HG03565 (cell line): ENCODE measurements around the gene TMEM144.
A peak's percentile ranks its signal among the peaks of the same experiment; 100 is the strongest.
"Not testable (repeated sequence)": the region's sequence is repeated elsewhere in the genome, so short reads cannot be mapped to it uniquely, and the experiment has no call there.

ENCODE experiments used
- ATAC-seq: cut with Tn5 transposase; IDR thresholded peaks from one replicate; pipeline ENCODE4 v1.9.1; 2021; ENCODE audit warnings: mild to moderate bottlenecking, moderate library complexity; ENCODE audit not compliant: unreplicated experiment

Gene TMEM144

DNA sequence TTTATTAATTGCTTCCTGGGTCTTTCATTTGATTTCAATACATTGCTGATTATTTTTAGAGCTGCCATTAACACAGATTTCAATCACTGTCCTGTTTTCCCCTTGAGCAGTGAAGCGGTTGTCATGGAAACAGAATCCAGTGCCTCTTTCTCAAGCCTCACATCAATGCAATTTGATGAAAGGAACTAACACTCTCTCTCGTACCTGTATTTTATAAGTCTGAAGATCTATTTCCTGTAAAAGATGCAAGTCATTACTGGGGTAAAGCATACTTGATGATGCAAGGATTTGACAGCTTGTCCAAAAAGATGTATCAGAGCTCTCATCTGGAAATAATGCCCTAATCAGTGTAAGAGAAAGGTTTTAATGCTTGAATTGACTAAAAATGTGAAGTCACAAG lies 19.6 kb upstream of the TMEM144 start:
- ATAC-seq = no peak

DNA sequence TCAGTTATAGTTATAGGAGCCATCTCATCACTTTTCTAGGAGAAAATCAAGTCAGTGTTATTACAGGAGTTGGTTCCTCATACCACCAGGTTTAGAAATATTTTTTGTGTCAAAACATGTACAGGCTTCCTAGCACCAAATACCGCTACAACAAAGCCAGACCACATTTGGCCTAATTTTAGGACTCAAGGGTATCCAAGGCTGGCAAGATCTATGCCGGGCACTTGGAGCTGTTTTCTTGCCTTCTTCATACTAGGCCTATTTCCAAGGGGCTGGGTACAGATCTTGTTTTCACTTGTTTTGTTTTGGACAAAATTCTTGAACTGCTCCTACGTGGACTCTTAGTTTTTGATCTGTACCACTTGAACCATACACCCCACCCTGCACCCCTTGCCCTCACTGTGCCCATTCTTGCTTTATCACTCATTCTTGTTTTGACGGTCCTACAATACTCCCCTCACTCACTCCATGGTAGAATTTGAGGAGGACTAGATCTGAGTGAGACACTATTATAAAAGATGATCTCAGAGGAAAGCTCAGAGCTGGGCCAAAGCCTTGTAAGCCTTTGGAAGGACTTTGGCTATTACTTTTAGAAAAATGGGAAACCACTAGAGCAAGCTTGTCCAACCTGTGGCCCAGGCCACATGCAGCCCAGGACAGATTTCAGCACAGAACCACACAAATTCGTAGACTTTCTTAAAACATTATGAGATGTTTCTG lies 17.7 kb upstream of the TMEM144 start:
- ATAC-seq = no peak

DNA sequence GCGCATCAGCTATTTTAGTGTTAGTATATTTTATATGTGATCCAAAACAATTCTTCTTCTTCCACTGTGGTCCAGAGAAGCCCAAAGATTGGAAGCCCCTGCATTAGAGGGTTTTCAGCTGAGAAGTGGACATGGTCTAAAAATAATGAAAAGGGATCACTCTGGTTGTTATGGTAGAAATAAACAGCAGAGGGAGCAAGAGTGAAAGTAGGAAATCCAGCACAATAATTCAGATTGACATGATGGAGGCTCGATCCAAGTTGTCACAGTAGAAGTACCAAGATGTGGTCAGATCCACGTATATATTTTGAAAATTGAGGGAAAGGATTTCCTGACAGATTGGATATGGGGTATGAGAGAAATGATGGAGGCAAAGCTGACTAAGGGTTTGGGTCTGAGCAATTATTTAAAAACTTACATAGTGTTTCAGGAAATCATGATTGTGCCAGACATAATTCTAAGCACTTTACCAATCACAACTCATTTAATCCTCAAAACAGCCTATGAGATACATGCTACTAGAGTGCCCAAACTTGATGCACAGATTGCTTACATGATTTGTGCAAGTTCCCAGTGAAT lies 17.0 kb upstream of the TMEM144 start:
- ATAC-seq = peak; percentile 69

DNA sequence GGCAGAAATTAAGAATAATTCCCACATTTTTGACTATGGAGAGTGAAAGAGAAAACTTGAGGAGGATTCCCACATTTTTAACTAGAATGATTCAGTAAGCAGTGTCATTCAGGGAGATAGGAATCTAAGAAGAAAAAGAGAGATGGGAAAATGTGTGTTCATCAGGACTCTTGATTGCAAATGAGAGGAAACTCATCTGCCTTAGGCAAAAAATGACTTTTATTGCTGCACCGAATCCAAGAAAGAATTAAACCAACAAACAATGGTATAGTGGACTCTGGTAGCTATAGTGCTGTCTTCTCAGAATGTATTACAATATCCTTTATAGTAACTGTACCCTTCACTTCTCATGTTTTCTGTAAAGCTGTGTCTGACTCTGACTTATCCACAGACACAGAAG lies 15.0 kb upstream of the TMEM144 start:
- no peak for ATAC-seq

DNA sequence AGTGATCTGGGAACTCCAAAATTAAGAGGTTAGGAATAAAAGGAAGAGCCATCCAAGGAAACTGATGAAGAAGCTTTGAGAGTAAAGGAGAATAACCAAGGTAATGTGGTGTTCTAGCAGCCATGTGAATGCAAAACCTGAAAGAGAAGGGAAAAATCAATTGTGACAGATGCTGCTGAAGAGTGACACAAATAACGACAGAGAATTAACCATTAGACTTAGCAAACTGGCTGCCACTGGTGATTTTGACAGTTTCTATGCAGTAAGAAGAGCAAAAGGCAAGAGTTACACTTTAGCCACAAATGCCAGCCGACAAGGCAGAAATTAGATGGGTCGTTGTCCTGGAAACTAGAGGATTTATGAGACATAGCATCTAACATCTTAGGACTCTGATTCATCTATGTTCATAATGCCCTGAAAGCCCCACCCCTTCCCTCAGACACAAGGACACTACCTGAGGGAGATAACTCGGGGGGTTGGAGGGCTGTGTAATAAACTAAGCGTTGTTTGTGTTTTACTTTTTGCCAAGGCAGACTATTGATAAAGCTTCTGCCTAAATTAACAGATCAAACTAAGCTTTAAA lies 13.0 kb upstream of the TMEM144 start:
- no peak for ATAC-seq

DNA sequence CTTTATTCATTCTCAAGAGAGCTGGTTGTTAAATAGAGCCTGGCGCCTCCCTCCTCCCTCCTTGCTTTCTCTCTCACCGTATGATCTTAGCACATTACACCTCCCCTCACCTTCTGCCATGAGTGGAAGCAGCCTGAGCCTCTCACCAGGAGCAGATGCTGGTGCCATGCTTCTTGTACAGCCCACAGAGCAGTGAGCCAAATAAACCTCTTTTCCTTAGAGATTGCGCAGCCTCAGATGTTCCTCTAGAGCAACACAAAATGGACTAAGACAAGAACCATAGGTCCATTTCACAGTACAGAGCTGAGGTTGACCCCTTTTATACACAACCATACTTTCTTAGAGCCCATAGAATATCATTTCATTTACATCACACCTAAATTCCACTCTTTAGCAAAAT lies 10.1 kb upstream of the TMEM144 start:
- ATAC-seq = no peak

DNA sequence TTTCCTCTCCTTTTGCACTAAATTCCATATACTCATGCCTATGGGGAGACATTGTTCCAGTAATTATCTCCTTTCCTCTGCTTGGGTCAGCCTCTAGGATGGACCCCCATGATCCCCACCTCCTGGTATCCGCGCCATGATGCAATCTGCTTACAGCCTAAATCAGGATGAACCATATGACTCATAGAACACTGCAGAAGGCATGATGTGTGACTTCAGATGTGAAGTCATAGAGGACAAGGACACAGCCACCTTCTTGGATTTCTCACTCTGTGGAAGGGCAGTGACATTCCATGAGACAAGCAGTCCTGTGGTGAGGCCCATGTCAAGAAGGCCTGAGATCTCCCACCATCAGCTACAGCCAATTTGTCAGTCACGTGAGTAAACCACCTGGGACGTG lies 9.0 kb upstream of the TMEM144 start:
- no peak for ATAC-seq

DNA sequence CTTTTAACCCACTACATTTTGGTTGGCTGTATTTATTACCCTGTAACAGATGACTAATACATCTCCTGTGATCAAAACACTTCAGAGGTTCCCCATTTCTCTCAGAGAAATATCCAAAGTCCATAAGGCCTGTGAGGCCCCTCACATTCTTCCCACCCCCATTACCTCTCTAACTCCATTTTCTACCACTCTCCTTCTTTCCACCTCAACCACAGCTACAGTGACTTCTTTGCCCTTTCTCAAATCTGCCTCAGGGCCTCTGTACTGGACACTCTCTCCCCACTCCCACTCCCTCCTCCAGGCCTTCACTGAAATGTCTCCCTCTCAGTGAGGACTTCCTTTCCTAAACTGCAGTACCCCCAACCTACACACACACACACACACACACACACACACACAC lies 8.4 kb upstream of the TMEM144 start:
- ATAC-seq = no peak

DNA sequence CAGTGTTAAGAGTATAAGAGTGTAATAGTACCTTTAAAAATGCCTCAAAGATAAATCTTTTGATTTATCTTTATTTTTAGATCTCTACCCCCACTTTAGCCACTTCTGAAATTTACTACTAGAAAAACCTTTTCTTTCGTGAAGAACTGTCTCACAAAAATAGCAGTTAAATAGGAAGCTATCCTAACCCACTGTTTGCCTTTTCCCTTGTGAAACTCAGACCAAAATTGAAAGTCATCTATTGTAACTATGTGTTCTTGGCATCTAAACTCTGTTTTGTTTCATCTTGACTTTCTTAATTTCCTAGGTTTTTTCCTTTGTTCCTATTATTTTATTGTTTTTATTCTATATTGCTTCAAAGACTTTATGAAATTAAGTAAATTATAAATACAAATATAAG lies 7.8 kb upstream of the TMEM144 start:
- ATAC-seq = no peak

DNA sequence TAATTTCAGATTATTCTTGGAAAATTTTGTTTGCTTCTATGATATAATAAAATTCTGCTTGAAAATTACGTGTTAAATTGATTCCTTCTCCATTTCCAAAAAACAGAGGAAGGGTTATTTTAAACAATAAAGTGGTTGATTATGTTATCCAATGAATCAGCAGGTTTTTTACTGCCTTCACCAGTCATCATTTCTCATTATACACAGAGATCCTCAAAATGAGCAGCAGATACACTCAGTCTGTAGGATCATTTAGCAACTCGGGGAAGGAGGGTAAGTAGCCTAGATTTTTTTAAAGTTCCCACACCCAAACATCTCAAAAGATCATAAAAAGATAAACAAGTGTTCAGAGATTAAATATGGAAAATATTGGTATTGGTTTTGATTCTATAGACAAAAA lies 6.8 kb upstream of the TMEM144 start:
- ATAC-seq = no peak

DNA sequence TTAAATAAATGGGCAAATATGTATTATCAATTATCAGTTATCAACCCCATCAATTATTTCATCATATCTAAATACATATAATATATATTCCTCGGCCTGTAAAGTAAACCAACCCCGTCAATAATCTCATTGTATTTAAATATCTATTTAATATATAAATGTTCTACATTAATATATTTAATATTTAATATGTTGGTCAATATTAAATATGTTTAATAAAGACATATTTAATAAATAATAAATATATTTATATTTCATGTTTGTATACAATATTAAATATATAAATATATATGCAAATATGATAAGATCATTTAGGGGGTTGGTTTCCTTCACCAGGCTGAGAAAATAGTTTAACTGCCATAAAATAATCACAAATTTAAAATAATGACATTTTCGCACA lies 6.4 kb upstream of the TMEM144 start:
- ATAC-seq = no peak

DNA sequence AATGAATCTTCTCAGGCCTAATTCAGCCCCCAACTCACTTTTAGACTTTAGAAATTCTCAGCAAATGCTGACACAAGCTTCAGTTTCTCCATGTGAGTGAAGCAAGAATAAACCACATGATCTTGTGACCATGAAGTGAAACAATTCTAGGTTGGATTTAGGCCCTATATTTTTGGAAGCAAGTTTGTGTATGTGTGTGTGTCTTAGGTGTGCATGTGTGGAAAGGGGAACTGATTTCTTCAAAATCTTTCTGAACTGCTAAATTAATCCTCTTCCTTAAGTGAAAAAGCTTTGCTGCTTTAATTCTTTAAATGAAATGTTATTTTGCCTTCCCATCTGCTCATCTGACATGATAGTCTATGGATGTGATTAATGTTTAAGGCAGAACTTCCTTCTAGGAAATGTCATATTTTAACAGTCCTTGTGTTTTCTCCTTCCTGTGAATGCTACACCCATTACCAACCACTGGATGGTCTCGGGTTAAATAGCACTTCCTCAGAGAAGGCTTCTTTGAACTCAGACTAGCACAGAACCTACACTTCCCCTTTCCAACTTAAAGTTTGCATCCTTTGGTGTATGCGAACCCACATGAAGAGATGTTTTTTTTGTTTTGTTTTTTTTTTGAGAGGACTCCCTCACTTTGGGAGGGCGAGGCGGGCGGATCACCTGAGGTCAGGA lies 1.2 kb upstream of the TMEM144 start:
- peak; percentile 51 for ATAC-seq

DNA sequence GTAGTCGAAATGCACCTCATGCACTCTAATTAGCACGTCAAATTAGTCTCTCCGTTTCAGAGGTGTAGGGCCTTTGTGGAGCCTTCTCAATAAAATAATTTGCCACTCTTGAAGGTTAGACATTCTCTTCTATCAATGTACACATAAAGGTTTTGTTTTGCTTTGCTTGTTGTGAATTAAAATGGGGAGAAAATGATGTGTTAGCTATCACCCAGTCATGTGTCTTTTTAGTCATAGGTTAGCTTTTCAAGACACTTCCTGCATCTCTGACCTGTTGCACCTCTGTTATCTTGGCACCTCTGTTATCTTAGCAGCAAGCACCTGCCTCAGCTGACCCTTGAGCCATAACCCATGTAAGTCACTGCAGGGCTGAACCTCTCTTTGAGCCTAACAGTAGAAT lies 936 bp downstream of the TMEM144 start:
- no peak for ATAC-seq

DNA sequence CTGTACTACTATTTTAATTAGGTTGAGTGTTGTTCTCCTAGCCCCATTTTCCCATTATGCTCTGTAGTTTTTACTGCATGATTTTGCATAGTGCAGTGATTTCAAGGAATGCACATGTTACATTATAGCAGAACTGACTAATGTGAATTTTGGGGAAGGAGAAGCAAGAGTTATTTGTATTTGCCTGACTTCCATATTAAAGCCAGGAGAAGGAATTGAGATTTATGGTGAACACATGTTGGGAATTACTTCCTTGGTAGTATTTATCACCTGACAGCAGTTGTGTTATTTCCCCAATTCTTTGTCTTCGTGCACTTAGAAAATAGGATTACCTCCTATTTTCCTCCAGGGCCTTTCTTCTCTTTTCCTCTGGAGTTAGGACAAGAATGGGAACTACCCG lies 3.2 kb downstream of the TMEM144 start:
- ATAC-seq = no peak

DNA sequence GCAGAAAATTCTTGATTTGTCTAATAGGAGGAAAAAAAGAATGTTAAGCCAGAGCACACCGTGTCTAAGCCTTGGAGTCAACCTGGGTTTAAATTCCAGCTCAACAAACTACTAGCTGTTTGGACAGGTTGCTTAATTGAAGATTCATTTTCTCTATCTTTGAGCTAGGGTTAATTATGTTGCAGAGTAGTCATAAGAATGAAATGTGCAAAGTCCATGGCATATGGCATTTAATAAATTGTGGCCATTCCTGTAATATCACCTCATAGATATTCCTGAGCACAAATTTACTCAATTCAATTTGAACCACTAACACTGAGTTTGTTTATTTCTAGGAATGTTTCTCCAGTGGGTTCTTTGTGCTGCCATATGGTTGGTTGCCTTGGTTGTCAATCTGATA lies 4.6 kb downstream of the TMEM144 start:
- no peak for ATAC-seq

DNA sequence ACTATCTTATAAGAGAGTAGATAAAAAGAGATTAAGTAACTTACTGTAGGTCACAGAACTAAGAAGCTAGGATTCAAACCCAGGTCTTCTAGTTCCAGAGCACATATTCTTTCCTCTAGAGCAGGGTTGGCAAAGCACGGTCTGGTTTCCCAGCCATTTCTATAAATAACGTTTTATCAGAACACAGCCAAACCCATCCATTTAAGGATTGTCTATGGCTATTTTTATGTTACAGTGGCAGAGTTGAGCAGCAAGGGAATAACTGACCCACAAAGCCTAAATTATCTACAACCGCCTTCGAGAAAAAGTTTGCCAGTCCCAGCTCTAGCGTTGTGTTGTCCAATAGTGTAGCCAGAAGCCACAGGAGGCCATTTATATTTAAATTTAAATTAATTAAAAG lies 7.5 kb downstream of the TMEM144 start:
- ATAC-seq = no peak

DNA sequence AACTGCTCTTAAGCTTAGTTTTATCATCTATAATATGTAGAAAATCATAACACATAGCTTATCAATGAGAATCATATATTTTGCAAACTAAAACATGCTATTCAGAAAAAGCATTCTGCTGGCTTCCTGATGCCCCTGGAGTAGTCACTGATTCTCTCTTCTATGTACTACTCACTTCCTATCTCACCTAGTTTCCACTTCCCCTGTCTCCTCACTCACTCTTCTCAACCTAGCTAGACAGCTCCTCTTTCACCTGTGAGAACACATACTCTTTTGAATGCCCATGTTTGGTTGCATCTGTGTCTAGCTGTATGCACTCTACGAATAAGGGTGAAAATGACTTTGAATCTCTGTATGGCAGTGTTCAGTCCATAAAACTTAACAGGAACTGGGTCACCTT lies 9.3 kb downstream of the TMEM144 start:
- ATAC-seq = no peak

DNA sequence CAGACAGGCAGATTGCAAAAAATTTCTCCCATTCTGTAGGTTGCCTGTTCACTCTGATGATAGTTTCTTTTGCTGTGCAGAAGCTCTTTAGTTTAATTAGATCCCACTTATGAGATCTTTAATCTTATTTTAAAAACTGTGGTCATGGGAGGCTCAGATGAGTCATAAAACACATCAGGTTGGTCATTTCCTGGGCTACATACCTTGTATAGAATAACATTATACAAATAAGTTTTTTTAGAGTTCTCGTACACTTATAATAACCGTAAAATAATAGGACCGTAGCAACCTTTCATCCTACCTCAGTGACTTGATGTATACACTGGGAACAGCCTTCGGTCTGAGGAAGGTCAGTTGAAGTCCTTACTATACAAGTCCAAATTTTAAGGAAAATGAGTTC lies 14.0 kb downstream of the TMEM144 start:
- not testable (repeated sequence) for ATAC-seq

DNA sequence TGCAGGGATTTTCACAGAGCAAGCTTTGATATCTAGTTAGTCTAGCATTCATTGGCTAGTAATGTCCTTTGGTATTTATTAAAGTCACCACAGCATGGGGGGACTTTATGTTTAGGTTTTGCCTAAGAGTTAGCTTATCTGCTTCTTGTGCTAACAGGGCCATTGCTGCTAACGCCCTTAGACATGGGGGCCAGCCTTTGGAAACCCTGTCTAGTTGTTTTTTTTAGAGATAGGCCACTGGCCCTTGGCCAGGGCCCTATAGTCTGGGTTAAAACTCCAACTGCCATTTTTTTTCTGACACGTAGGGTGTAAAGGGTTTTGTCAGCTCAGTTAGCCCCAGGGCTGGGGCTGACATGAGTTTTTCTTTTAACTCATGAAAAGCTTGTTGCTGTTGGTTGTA lies 14.7 kb downstream of the TMEM144 start:
- not testable (repeated sequence) for ATAC-seq

DNA sequence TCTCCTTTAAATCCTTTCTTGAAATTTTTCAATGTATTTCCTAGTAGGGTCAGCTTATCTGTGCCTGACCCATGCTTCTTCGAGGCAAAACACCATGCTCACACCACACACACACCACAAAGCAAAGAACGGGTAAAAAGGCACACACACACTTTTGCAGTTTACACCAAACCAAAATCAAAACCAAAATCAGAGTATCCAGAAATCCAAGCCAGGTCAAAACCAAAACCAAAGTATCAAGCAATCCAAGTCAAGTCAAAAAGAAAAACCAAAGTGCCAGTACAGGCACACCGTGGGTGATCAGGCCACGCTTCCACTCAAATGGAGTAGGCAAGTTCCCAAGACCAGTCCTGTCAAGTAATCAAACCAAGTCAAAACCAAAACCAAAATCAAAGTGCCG lies 17.6 kb downstream of the TMEM144 start:
- ATAC-seq = not testable (repeated sequence)

DNA sequence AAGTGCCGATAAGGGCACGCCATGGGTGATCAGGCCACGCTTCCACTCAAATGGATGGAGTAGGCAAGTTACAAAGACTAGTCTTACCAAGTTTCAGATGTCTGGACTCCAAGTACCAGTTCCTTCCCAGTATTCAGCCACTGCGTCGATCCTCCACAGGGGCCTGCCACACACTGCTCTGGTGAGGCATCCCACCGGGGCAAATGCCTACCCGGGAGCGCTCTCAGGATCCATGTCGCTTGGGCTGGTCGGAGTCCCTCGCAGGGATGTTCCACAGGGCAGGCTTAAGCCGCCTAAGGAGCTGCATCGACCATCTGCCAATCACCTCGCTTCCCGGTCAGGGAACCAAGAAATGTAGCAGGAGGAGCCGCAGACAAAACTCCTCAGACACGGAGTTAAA lies 18.1 kb downstream of the TMEM144 start:
- ATAC-seq = not testable (repeated sequence)

DNA sequence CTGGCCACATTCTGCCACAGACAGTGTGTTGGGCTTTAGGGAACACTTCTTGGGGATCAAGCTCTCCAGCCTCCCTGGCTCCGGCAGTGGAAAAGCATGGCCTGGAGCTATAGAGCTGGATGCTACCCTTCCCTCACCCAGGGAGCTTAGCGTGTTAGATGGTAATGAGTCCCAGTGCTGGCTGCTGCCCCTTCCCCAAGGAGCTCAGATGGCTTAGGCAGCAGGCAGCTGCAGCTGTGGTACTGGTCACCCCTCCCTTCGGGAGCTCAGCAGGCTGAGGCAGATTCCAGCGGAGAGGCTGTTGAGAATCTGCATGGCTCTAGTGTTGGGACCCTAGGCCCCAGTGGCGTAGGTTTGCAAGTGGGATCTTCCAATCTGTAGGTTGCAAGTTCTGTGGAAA lies 19.5 kb downstream of the TMEM144 start:
- no peak for ATAC-seq
